Subcutaneous abdominal adipose tissue (tissue), 5 donors: Measurements from ENCODE around the gene MAP3K5.

Experiments used
- H3K27ac ChIP-seq: one replicate; pipeline ENCODE4 v1.7.0; 2013; ENCODE audit warnings: low read depth, mild to moderate bottlenecking, inconsistent platforms, low read length, moderate library complexity
- H3K27me3 ChIP-seq, 5 donors: one replicate each; pipeline ENCODE4 v1.7.0; 2013; ENCODE audit warnings: low read length in 5 of 5, inconsistent platforms in 1 of 5; ENCODE audit not compliant: control insufficient read depth in 5 of 5, insufficient read depth in 4 of 5
- H3K36me3 ChIP-seq, 5 donors: one replicate each; pipeline ENCODE4 v1.7.0; 2013; ENCODE audit warnings: low read length in 5 of 5; ENCODE audit not compliant: control insufficient read depth in 5 of 5, insufficient read depth in 5 of 5
- H3K4me1 ChIP-seq, 5 donors: one replicate each; pipeline ENCODE4 v1.7.0; 2013; ENCODE audit warnings: low read length in 5 of 5, mild to moderate bottlenecking in 3 of 5, moderate library complexity in 1 of 5; ENCODE audit not compliant: control insufficient read depth in 5 of 5, insufficient read depth in 5 of 5
- H3K4me3 ChIP-seq, 5 donors: one replicate each; pipeline ENCODE4 v1.7.0; 2013; ENCODE audit warnings: low read length in 5 of 5, low read depth in 1 of 5
- H3K9ac ChIP-seq, 5 donors: one replicate each; pipeline ENCODE4 v1.7.0; 2013; ENCODE audit warnings: low read length in 5 of 5, mild to moderate bottlenecking in 4 of 5, moderate library complexity in 3 of 5
- H3K9me3 ChIP-seq, 5 donors: one replicate each; pipeline ENCODE4 v1.7.0; 2013; ENCODE audit warnings: low read length in 5 of 5; ENCODE audit not compliant: control insufficient read depth in 5 of 5
- donor health status: healthy.
- donor health status: healthy.
- donor health status: healthy.
- donor health status: healthy.
- donor health status: healthy.

MAP3K5 gene

DNA sequence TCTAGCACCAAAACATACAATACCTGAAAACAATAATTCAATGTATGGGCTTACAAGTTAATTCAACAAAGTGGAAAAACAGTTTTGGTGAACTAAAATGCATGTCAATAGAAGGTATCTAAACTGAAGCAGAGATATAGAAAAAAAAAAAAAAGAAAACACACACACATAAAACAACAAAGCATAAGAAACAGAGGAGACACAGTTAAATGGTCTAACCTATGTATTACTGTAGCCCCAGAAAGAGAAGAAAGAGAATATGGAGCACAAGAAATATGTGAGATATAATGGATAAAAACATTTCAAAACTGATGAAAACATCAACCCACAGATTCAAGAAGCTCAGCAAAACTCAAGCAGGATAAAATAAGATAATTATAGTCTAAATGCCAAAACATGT lies 118.7 kb downstream of the MAP3K5 start:
- Histone ChIP-seq H3K4me1 (peaks cover 0 to 6% (median 2%) of the 10 kb centered on the region in 5 donors), H3K36me3 (peaks cover 0 to 5% (median 0%) of the 10 kb centered on the region in 5 donors), H3K4me3 (no peak overlapping the region), H3K27ac (no peak overlapping the region), H3K27me3 (no peaks in the 10 kb centered on the region), H3K9me3 (no peaks in the 10 kb centered on the region), H3K9ac (no peak overlapping the region)

DNA sequence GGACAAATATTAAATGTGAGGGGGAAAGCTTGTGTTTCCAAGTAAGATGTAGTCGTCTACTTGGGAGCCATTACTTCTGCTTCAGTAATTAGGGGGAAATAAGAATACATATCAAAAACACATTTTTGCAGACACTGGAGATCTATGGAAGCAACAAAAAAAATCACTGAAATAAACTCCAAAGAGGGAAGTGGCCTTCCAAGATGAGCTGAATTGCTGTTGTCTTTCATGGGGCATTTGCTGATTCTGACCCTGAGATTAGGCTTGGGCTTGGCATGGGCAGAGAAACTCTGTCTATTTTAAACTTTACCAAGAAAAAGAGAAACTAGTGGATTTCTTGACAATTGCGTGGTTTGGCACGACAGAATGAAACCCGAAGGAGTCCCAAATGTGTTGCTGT lies 120.1 kb downstream of the MAP3K5 start:
- Histone ChIP-seq H3K27me3 (no peaks in the 10 kb centered on the region), H3K9ac (no peak overlapping the region), H3K4me3 (no peak overlapping the region), H3K36me3 (peaks cover 0 to 3% (median 0%) of the 10 kb centered on the region in 5 donors), H3K4me1 (peaks cover 0 to 6% (median 0%) of the 10 kb centered on the region in 5 donors), H3K27ac (no peak overlapping the region), H3K9me3 (no peaks in the 10 kb centered on the region)

DNA sequence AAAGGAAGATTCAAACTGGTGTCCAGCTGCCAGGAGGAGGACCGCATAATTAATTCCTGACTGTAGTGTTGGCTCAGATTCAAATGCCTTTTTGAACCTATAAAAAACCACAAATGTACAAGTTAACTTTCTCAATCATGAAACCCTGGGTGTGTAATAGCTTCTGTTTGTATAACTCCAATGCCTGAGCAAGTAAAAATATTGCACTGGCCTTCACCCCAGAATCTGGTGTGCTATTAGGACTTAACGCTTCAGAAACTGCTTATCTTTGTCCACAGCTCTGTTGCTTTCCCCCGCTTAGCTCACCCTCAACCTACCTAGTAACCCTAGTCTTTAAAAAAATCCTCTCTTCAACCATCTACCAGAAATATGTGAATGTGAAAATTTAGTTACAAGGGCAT lies 123.0 kb downstream of the MAP3K5 start:
- peaks cover 0 to 3% (median 0%) of the 10 kb centered on the region in 5 donors for H3K36me3 ChIP-seq
- no peaks in the 10 kb centered on the region for H3K27me3 ChIP-seq
- no peak overlapping the region for H3K4me3 ChIP-seq
- H3K9ac ChIP-seq = no peak overlapping the region
- no peak overlapping the region for H3K27ac ChIP-seq
- H3K4me1 ChIP-seq = peaks cover 0 to 6% (median 0%) of the 10 kb centered on the region in 5 donors
- H3K9me3 ChIP-seq = no peaks in the 10 kb centered on the region

DNA sequence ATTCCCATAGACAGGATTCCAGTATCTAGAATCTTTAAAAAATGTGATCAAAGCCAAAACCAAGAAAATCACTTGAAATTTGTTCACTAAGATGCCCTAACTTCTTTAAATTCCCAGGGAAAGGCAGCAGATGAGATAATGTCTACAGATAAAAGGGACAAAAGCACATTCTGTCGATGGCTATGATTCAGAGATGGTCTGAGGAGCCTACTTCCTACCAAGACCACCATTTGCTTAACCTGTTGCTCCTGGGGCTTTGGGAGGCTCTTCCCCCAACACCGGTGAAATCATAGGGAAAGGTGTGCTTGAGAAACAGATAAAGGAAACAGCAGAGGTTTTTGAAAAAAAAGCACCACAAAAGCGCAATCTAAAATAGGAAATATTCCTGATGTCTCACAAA lies 123.7 kb downstream of the MAP3K5 start:
- H3K27ac ChIP-seq = no peak overlapping the region
- H3K4me3 ChIP-seq = no peak overlapping the region
- peaks cover 0 to 3% (median 0%) of the 10 kb centered on the region in 5 donors for H3K36me3 ChIP-seq
- no peaks in the 10 kb centered on the region for H3K9me3 ChIP-seq
- peaks cover 0 to 6% (median 0%) of the 10 kb centered on the region in 5 donors for H3K4me1 ChIP-seq
- H3K9ac ChIP-seq = no peak overlapping the region
- no peaks in the 10 kb centered on the region for H3K27me3 ChIP-seq

DNA sequence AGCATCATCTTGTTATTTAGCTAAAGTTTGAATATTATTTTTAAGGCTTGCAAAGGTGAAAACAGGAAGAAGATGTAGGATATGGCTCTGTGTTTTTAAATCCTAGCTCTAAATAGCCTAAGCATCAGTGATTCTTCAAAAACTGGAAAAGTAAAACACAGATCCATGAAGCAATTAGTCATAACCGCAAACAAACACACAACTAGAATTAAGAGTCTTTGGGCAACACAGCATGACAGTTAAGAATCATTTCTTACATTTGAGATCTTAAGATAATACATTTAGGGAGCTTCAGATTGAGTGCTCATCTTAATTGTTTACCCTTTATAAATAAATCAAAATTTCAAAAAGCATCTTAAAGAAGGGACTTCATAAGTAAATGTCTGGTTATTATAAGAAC lies 126.2 kb downstream of the MAP3K5 start:
- H3K27ac ChIP-seq = no peak overlapping the region
- H3K9me3 ChIP-seq = no peaks in the 10 kb centered on the region
- H3K9ac ChIP-seq = no peak overlapping the region
- H3K4me3 ChIP-seq = no peak overlapping the region
- no peaks in the 10 kb centered on the region for H3K27me3 ChIP-seq
- peaks cover 0 to 6% (median 0%) of the 10 kb centered on the region in 5 donors for H3K4me1 ChIP-seq
- peaks cover 0 to 3% (median 0%) of the 10 kb centered on the region in 5 donors for H3K36me3 ChIP-seq

DNA sequence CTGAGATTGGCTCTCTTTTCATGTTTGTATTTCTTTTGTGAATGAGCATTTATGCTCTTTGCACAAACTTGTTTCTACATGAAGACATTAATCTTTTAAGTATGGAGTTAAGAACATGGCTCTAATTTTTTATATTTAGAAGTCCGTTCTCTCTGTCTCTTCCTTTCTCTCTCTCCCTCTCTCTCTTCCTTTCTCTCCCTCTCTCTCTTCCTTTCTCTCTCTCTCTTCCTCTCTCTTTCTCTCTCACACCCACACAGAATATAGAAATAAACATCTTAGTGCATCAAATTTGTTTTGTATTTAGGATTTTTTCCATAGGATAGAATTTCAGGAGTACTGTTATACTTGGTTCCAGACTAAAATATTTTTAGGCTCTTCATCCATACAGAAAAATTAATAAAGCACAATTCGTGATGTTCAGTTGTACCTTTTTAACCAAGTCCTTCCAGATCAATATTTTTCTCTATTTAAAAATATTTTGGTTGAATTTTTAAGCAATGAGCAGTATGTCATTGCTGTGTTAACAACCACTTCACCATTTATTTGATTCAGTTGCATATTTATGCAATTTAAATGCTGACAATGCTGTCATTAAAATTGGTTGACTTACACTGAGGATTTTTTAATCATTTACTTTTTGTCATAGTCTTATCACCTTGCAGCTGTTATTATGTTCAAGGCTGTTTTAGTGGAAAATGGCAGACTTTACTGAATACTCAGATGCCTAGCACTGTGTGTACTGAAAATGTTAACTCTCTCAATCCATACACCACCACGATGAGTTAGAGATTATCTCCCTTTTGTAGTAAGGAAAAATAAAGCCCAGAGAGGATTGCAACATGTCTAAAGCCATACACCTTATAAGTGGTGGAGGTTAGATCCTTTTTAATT lies 129.7 kb downstream of the MAP3K5 start:
- Histone ChIP-seq H3K9me3 (no peaks in the 10 kb centered on the region), H3K4me1 (no peaks in the 10 kb centered on the region), H3K27ac (no peak overlapping the region), H3K36me3 (peaks cover 0 to 12% (median 3%) of the 10 kb centered on the region in 5 donors), H3K9ac (no peak overlapping the region), H3K27me3 (no peaks in the 10 kb centered on the region), H3K4me3 (no peak overlapping the region)

- Histone ChIP-seq H3K9me3 (no peaks in the 10 kb centered on the region), H3K4me1 (no peaks in the 10 kb centered on the region), H3K36me3 (peaks cover 0 to 20% (median 6%) of the 10 kb centered on the region in 5 donors)
Measured at GRCh38 chr6:136660727-136661126, 131.6 kb downstream of the MAP3K5 start.

GRCh38 chr6:136659991-136660499 lies 132.2 kb downstream of the MAP3K5 start:
- no peaks in the 10 kb centered on the region for H3K4me1 ChIP-seq
- H3K27me3 ChIP-seq = no peaks in the 10 kb centered on the region
- no peak overlapping the region for H3K27ac ChIP-seq
- no peak overlapping the region for H3K4me3 ChIP-seq
- no peaks in the 10 kb centered on the region for H3K9me3 ChIP-seq
- H3K36me3 ChIP-seq = peaks cover 0 to 20% (median 11%) of the 10 kb centered on the region in 5 donors
- H3K9ac ChIP-seq = no peak overlapping the region

More at GRCh38 chr6:136660727-136661126, 131.6 kb downstream of the MAP3K5 start:
- H3K9ac ChIP-seq = no peak overlapping the region
- no peaks in the 10 kb centered on the region for H3K27me3 ChIP-seq
- H3K4me3 ChIP-seq = no peak overlapping the region
- H3K27ac ChIP-seq = no peak overlapping the region

GRCh38 chr6:136658711-136659110 lies 133.6 kb downstream of the MAP3K5 start:
- Histone ChIP-seq H3K27ac (no peak overlapping the region), H3K9ac (no peak overlapping the region), H3K4me3 (no peak overlapping the region), H3K27me3 (no peaks in the 10 kb centered on the region), H3K9me3 (no peaks in the 10 kb centered on the region), H3K4me1 (no peaks in the 10 kb centered on the region), H3K36me3 (peaks cover 0 to 20% (median 11%) of the 10 kb centered on the region in 5 donors)

DNA sequence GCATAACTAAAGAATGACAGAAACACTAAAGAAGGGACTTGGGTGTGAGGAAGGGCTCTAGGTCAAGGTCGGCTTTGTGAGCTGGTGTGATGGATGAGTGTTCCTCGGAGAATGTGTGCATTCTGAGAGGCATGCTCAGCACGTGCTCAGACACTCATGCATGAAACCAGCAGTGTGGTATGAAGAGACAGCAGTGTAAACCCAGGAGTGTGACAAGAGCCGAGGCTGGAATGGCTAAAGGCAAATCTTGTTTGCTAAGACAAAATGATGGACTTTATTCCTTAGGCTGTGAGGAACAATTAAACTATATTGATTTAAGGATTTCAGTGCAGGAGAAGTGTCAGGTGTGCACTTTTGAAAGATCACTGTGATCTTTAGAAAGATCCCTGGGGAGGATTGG lies 134.6 kb downstream of the MAP3K5 start:
- Histone ChIP-seq H3K4me1 (no peaks in the 10 kb centered on the region), H3K27ac (no peak overlapping the region)

More for the DNA sequence above, 134.6 kb downstream of the MAP3K5 start:
- Histone ChIP-seq H3K36me3 (peaks cover 4 to 20% (median 11%) of the 10 kb centered on the region in 5 donors), H3K27me3 (no peaks in the 10 kb centered on the region), H3K9me3 (no peaks in the 10 kb centered on the region), H3K4me3 (no peak overlapping the region), H3K9ac (no peak overlapping the region)
